ENCODE results near the gene FSIP1.

- no peak for TF ChIP-seq CTCF (IDR thresholded peaks at IDR 0.05; ENCODE audit: low read length)
- TF ChIP-seq EZH2 (IDR thresholded peaks at IDR 0.05; ENCODE audit: borderline replicate concordance, low read length): no peak
These were observed 224.2 kb downstream of the FSIP1 start for GRCh38 chr15:39558421-39558820.
